Peyer's patch (tissue), 4 donors: ENCODE measurements around the gene CBFB. TPM values are rescaled to one million over a fixed set of nuclear protein-coding genes. Genes with fewer than 3 reads are reported as not detected.

Experiments used
- DNase-seq, 3 donors: peaks; one replicate each; pipeline ENCODE4 v3.0.0-alpha.2; 2017 to 2019
- H3K27ac ChIP-seq, 4 donors: fragments of 200-600 bp; sonication (generic); one replicate each; pipeline ENCODE4 v1.5.1; 2016 to 2019
- H3K27me3 ChIP-seq, 2 donors: fragments of 200-600 bp; sonication (generic); one replicate each; pipeline ENCODE4 v1.5.1; 2019
- H3K36me3 ChIP-seq, 3 donors: fragments of 200-600 bp; sonication (generic); one replicate each; pipeline ENCODE4 v1.5.1; 2016 to 2019
- H3K4me1 ChIP-seq, 4 donors: fragments of 200-600 bp; sonication (generic); one replicate each; pipeline ENCODE4 v1.5.1; 2016 to 2019
- H3K4me3 ChIP-seq, 4 donors: fragments of 200-600 bp; sonication (generic); 1 replicate in 3 of 4; 2 replicates in 1 of 4; pipeline ENCODE4 v1.5.1; 2016 to 2019; ENCODE audit warnings: mild to moderate bottlenecking in 1 of 4
- H3K9me3 ChIP-seq, 4 donors: fragments of 200-600 bp; sonication (generic); one replicate each; pipeline ENCODE4 v1.5.1; 2016 to 2019; ENCODE audit warnings: mild to moderate bottlenecking in 1 of 4
- POLR2A ChIP-seq, 2 donors: fragments of 450-650 bp; IDR thresholded peaks; one replicate each; pipeline ENCODE4 v1.5.1; 2017; ENCODE audit warnings: antibody characterized with exemption in 2 of 2, mild to moderate bottlenecking in 2 of 2, moderate library complexity in 2 of 2
- total RNA-seq, 4 donors: library from RNA; depleted of rRNA; stranded (reverse); fragments of >200 nt; gene quantifications; one replicate each; pipeline ENCODE4 v1.1.0, GENCODE V29; 2016
- TF ChIP-seq, protein P1 (sequence below), 6 experiments: fragments of 450-650 bp in 4 of 6; fragments of 200-600 bp in 2 of 6; sonication (generic) in 1 of 6; IDR thresholded peaks; one replicate each; pipeline ENCODE4 v1.5.1; 2017 to 2019; ENCODE audit warnings: antibody characterized with exemption in 6 of 6, mild to moderate bottlenecking in 3 of 6, moderate library complexity in 1 of 6

CBFB gene
- total RNA-seq, 4 donors from 2014 or later, result 14.0 to 30.5 (median 26.6) TPM

DNA sequence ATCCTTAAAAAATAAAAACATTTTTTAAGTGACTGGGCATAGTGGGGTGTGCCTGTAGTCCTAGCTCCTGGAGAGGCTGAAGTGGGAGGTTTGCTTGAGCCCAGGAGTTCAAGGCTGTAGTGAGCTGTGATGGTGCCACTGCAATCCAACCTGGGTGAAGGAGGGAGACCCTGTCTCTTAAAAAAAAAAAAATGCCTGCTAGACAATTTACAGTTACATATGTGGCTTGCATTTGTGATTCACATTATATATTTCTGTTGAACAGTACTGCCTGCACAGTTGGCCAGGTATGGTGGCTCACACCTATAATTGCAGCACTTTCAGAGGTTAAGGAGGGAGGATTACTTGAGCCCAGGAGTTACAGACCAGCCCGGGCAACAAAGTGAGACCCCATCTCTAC is 23.4 kb downstream of the CBFB start:
- DNase-seq, result no peak
- no peak overlapping the region for H3K4me3 ChIP-seq
- H3K36me3 ChIP-seq, result peaks cover 0 to 3% (median 0%) of the 10 kb centered on the region in 3 donors
- no peak for TF ChIP-seq POLR2A (IDR thresholded peaks at IDR 0.05)
- TF ChIP-seq, protein P1, sequence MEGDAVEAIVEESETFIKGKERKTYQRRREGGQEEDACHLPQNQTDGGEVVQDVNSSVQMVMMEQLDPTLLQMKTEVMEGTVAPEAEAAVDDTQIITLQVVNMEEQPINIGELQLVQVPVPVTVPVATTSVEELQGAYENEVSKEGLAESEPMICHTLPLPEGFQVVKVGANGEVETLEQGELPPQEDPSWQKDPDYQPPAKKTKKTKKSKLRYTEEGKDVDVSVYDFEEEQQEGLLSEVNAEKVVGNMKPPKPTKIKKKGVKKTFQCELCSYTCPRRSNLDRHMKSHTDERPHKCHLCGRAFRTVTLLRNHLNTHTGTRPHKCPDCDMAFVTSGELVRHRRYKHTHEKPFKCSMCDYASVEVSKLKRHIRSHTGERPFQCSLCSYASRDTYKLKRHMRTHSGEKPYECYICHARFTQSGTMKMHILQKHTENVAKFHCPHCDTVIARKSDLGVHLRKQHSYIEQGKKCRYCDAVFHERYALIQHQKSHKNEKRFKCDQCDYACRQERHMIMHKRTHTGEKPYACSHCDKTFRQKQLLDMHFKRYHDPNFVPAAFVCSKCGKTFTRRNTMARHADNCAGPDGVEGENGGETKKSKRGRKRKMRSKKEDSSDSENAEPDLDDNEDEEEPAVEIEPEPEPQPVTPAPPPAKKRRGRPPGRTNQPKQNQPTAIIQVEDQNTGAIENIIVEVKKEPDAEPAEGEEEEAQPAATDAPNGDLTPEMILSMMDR (IDR thresholded peaks at IDR 0.05), result no peak
- H3K9me3 ChIP-seq, result no peaks in the 10 kb centered on the region
- no peaks in the 10 kb centered on the region for H3K4me1 ChIP-seq
- H3K27ac ChIP-seq, result no peak overlapping the region
- H3K27me3 ChIP-seq, result no peaks in the 10 kb centered on the region

DNA sequence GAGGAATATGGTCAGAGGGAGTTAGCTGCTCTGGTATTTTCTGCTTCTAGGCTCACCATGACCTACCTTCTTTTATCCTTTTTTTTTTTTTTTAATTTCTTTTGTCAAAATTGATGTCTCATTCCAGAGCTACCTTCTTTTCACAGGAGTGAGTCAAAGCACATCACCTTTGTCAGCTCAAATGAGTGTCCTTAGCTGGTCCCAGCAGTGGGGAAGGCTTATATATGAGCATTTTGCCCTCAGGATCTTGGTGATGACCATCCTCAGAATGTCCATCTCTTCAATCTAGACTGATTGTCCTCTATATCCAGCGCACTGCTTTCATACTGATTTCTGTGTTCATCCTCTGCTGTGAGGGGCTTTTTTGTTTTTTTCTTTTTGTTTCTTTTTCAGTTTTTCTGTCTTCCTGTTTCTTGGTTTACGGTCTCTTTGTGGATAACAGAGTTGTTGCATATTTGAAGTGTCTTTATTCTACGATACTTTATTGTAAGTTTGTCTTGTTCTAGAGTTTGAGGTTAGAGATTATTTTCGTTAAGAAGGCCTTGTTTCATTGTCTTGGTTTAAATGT is 24.9 kb downstream of the CBFB start:
- DNase-seq, result no peak
- Histone ChIP-seq H3K27ac (no peak overlapping the region), H3K4me1 (no peaks in the 10 kb centered on the region), H3K4me3 (no peak overlapping the region), H3K9me3 (no peaks in the 10 kb centered on the region), H3K36me3 (no peaks in the 10 kb centered on the region), H3K27me3 (no peaks in the 10 kb centered on the region)
- TF ChIP-seq POLR2A (IDR thresholded peaks at IDR 0.05), result no peak
- TF ChIP-seq, protein P1 (IDR thresholded peaks at IDR 0.05), result no peak

DNA sequence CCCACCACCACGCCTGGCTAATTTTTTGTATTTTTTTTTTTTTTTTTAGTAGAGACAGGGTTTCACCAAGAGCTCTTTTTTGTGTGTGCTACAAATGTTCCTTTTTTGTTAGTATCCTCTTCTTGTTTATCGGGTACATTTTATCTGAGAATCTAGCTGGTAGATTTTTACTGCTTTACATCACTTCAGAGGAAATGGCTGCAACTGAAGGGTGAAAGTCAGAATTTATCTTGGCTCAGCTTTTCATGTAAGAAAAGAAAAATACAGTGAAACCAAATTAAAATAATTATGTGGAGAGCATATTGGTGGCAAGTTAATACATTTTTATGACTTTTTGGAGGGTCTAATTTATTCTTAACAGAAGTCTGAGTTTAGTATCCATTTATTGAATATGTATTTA is 26.0 kb downstream of the CBFB start:
- TF ChIP-seq, protein P1 (IDR thresholded peaks at IDR 0.05), result no peak
- no peak for TF ChIP-seq POLR2A (IDR thresholded peaks at IDR 0.05)
- H3K4me1 ChIP-seq, result no peaks in the 10 kb centered on the region
- no peaks in the 10 kb centered on the region for H3K9me3 ChIP-seq
- no peaks in the 10 kb centered on the region for H3K27me3 ChIP-seq
- peaks cover 0 to 3% (median 0%) of the 10 kb centered on the region in 3 donors for H3K36me3 ChIP-seq
- no peak for DNase-seq
- no peak overlapping the region for H3K27ac ChIP-seq
- no peak overlapping the region for H3K4me3 ChIP-seq

DNA sequence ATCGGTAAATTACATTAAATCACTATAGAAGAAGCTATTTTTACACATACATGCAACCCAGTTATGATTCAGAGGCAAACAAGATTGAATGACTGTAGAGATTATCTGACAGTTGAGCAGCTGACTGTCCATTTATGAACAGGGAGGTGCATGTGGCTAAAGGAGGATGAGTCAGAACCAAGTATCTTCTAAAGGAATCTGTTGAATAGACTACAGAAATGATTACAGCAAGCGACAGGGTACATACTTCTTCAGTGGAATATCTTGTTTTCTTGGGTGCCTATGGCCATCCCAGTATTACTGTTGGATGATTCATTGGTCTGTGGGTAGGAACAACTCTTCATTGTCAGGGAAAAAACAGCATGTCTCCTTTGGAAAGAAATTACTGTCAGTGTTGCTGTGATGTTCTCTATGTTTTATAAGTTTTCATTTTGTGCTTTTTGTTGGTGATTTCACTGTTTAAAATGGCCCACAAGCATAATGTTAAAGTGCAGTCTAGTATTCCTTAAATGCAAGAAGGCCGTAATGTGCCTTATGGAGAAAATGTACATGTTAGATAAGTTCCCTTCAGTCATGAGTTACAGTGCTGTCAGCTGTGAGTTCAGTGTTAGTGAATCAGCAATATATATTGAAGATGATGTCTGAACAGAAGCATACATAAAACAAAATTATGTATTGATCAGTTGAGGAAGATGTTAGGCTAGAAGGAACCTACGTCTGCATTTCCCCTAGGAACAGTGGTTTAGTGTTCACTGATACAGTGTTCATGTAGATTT is 27.0 kb downstream of the CBFB start:
- no peaks in the 10 kb centered on the region for H3K27me3 ChIP-seq
- no peak overlapping the region for H3K27ac ChIP-seq
- no peaks in the 10 kb centered on the region for H3K4me1 ChIP-seq
- H3K4me3 ChIP-seq, result no peak overlapping the region
- no peaks in the 10 kb centered on the region for H3K9me3 ChIP-seq
- H3K36me3 ChIP-seq, result peaks cover 0 to 7% (median 0%) of the 10 kb centered on the region in 3 donors
- TF ChIP-seq, protein P1 (IDR thresholded peaks at IDR 0.05), result no peak
- TF ChIP-seq POLR2A (IDR thresholded peaks at IDR 0.05), result no peak
- no peak for DNase-seq

DNA sequence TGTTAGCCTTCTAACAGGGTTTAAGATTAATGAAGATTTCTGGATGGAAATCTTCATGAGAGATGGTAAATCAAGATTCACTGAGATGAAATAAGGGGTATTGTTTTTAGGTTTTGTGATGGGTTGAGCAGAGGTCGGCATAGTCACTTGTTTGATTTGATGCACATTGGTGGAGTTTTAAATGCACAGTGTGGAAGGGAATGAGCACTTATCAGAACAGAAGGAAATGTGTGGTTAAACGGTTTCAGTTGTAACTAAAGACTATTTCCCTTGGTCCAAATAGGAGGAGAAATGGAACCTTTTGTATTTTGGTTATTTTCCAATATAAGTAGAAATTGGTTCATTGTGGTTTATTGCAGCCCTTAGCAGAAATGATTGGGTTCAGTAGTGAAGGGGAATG is 34.1 kb downstream of the CBFB start:
- no peaks in the 10 kb centered on the region for H3K9me3 ChIP-seq
- no peak overlapping the region for H3K27ac ChIP-seq
- peaks cover 0 to 8% (median 2%) of the 10 kb centered on the region in 4 donors for H3K4me1 ChIP-seq
- TF ChIP-seq, protein P1 (IDR thresholded peaks at IDR 0.05), result no peak
- no peak for TF ChIP-seq POLR2A (IDR thresholded peaks at IDR 0.05)
- no peaks in the 10 kb centered on the region for H3K27me3 ChIP-seq
- peaks cover 0 to 22% (median 0%) of the 10 kb centered on the region in 3 donors for H3K36me3 ChIP-seq
- H3K4me3 ChIP-seq, result no peak overlapping the region
- no peak for DNase-seq
